HG02763 (cell line): ENCODE data around the gene ATP5F1B.

Source experiments
- ATAC-seq: cut with Tn5 transposase; IDR thresholded peaks from one replicate; pipeline ENCODE4 v1.9.1; 2021; ENCODE audit warnings: mild to moderate bottlenecking, moderate library complexity; ENCODE audit not compliant: unreplicated experiment

The ATP5F1B gene

DNA sequence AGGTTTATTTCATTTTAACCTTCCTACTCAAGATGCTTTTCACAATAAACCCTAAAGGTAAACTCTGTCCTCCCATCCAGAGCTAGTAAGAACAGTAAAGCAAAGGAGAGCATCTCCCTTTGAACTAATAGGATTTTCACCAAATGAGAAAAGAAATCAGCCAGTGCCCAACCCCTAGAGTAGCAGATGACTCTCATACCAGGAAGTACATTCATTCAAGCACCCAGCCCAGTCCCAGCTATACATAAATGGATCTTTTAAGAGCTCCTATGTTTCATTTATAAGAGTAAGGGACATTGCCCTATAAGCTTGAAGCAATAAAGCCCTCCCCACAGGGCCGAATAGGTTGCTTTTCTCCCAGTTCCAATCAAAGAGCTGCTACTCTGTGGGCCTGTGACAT, 23.2 kb downstream of the ATP5F1B start:
- no peak for ATAC-seq

DNA sequence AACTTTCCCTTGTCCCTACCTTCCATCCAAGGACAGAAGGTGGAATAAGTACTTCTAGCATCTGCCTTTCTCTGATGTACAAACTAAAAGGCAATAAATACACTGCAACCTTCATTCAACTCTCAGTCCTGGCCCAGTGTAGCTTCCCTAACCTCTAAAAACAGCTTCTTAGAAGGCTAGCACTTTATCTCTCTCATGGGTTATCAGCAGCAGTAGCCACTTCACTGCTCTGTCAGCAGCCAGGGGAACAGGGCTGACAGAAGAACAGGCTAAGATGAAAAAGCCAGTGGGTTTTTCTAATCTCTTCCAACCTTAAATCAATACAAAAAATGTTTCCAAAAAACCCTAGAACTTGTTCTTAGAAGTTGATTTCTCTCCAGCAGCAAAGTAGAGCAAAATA, 28.9 kb downstream of the ATP5F1B start:
- ATAC-seq, result no peak

- ATAC-seq, result no peak
Observed at GRCh38 chr12:56616244-56616643, 29.5 kb downstream of the ATP5F1B start.

DNA sequence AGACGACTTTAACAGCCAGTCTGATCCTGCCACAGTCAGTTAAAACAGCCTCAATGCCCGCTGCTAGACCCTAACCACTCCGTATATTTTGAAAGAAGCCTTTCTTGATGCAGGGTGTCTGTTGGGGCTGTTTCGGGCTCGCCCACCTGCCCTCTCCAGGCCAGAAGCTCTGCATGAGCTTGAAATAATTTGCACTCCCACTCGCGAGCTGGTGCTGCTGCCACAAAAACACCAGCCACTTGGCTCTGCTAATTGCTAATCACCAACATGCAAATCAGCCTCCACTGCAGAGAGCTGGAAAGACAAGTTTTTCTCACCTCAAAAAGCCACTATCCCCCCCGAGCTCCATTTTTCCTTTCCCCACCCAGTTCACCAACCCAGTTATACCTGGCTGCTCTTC, 31.2 kb downstream of the ATP5F1B start:
- ATAC-seq, result no peak

DNA sequence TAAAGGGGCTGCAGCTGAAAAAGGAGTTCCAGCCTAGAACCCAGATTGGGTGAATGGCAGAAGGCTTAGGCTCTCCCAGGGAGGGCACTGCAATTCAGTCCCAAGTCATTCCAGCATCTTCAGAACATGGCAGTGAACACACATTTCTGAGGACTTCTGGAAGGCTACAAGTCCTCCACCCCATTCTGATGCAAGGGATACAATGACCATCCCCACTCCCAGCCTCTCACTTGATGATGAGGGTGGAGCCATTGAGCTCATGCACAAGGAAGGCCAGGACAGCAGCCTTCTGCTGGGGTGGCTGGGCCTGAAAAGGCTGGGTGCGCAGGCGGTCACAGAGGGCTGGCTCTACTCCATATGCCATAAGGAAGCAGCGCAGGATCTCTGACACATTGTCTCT, 41.4 kb downstream of the ATP5F1B start:
- ATAC-seq, result no peak

- no peak for ATAC-seq
Observed at GRCh38 chr12:56602239-56602638, 43.5 kb downstream of the ATP5F1B start.

- ATAC-seq, result no peak
Observed at GRCh38 chr12:56601503-56601902, 44.3 kb downstream of the ATP5F1B start.

- no peak for ATAC-seq
Observed at GRCh38 chr12:56600753-56601152, 45.0 kb downstream of the ATP5F1B start.

- ATAC-seq, result no peak
Observed at GRCh38 chr12:56599797-56600196, 46.0 kb downstream of the ATP5F1B start.

DNA sequence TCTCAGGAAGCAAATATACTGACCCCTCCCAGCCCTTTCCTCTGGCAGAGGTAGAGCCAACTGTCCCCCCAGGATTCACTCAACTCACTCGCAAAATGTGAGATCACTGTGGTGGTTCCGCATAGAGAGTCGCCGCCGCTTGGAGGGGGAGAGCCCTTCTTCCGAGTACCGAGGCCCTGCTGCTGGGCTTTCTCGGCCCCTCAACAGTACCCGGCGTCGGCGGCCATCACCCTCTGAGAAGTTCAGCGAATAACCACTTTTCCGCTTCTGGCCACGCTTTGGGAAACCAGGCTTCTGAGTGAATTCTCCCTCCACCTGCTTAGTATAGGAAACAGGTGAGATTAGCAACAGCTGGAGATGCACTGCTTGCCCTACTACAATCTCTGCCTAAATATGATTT, 46.7 kb downstream of the ATP5F1B start:
- no peak for ATAC-seq

DNA sequence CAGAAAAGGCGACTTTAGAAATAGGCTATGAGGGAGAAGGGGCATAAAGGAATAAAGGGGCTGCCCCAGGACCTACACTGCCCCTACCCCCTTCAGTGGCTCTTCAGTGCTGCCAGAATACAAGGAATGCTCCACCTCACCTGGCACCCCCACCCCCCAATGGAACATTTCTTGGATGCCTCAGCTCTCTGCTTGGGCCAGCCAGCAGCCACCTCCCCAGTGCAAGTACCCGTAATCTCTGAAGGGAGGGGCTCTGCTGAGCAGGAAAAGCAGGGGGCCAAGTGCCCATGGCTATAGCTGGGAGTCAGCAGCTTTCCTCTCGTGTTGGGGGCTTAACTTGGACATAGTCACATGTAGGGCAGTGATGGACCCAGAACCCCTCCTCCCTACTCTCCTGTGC, 49.0 kb downstream of the ATP5F1B start:
- no peak for ATAC-seq

GRCh38 chr12:56593909-56594621, 51.7 kb downstream of the ATP5F1B start:
- ATAC-seq, result no peak

- no peak for ATAC-seq
Observed at GRCh38 chr12:56591961-56592360, 53.8 kb downstream of the ATP5F1B start.

GRCh38 chr12:56591126-56591525, 54.7 kb downstream of the ATP5F1B start:
- no peak for ATAC-seq

DNA sequence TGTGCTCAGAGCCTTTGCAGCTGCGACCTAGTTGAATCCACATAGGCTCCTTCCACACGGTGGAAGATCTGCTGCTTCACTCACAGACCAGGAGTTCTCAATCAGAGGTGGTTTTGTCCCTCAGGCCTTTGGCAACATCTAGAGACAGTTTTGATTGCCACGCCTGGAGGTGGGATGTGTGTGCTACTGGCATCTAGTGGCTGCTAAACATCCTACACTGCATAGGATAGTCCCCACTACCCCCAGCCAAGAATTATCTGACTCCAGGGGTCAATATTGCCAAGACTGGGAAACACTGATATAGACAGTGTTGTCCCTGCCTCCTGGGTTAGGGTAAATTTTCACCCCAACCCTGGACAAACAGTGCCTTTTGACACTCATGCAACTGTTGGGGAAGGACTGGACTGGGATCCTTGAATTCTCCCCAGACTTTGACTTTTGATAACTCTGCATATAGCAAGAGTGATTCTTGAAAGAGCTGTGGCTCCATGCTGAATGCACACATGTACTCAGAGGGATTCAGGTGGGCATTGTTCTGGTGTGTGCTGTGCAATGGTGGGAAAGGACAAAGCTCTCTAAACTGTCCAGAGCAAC, 55.5 kb downstream of the ATP5F1B start:
- no peak for ATAC-seq

- ATAC-seq, result no peak
Observed at GRCh38 chr12:56589783-56590182, 56.0 kb downstream of the ATP5F1B start.
